LNCAP (cell line): ENCODE measurements around the gene COX4I2.

Experiments used
- TF ChIP-seq, protein P1 (sequence below): fragments of 450-650 bp; IDR thresholded peaks from 2 replicates; pipeline ENCODE4 v1.5.1; 2017; ENCODE audit warnings: mild to moderate bottlenecking

Gene COX4I2

DNA sequence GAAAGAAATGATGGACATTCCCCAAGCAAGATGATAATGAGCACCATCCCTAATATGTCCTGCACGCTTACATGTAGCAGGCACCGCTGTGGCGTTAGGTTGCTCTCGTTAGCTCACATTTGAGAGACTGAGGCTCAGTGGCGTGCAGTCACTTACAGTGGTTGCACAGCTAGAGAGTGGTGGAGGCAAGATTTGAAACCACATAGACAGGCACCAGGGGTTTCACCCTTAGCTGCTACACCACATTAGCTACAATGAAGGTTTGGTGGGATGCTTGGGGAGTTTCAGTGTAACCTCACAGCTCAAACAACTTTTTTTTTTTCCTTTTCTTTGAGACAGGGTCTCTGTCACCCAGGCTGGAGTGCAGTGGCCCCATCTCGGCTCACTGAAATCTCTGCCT is 3.7 kb downstream of the COX4I2 start:
- TF ChIP-seq, protein P1, sequence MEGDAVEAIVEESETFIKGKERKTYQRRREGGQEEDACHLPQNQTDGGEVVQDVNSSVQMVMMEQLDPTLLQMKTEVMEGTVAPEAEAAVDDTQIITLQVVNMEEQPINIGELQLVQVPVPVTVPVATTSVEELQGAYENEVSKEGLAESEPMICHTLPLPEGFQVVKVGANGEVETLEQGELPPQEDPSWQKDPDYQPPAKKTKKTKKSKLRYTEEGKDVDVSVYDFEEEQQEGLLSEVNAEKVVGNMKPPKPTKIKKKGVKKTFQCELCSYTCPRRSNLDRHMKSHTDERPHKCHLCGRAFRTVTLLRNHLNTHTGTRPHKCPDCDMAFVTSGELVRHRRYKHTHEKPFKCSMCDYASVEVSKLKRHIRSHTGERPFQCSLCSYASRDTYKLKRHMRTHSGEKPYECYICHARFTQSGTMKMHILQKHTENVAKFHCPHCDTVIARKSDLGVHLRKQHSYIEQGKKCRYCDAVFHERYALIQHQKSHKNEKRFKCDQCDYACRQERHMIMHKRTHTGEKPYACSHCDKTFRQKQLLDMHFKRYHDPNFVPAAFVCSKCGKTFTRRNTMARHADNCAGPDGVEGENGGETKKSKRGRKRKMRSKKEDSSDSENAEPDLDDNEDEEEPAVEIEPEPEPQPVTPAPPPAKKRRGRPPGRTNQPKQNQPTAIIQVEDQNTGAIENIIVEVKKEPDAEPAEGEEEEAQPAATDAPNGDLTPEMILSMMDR, result no peak

DNA sequence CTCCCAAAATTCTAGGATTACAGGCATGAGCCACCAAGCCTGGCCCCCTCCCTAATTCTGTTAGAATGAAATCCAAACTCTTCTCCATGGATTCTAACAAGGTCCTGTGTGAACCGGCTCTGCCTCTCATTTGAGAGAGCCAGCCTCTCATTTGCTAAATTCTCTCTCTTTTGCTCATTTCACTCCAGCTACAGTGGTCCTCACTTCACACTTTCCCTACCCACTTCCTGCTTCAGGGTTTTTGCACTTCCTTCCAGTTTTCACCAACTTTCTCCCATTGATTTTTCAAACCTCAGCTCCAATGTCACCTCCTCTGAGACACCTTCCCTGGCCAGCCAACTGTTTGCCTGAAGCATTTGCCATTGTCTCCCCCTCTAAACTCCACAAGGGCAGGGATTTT is 5.1 kb downstream of the COX4I2 start:
- TF ChIP-seq, protein P1, result no peak

DNA sequence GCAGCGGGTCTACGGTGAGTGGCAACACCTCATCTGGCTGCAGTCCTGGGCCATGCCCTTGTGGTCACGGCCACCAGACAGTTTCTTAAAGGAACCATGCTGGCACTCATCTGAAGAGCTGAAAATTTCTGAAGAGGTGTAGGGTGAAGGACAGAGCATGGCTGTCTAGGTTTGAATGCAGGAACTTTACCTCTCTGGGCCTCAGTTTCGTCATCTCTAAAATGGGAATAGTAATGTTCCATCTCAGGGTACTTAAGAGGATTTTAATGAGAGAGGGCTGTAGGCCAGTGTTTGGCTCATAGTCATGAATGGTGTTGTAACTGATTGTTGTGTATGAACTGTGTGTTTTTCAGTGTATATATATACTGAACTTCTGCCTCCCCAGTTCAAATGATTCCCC is 5.8 kb downstream of the COX4I2 start:
- TF ChIP-seq, protein P1, result no peak

DNA sequence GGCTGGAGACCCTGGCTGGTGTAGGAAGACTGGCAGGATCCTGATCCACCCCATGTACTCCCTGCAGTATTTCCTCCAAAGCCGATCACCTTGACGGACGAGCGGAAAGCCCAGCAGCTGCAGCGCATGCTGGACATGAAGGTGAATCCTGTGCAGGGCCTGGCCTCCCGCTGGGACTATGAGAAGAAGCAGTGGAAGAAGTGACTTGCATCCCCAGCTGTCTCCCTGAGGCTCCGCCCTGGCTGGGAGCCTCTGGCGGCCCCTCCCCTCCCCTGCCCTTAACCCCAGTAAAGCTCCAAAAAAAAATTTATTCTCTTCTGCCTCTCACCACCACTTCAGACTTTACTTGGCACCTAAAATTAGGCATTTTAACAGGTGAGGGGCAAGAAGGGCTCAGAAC is 7.0 kb downstream of the COX4I2 start:
- TF ChIP-seq, protein P1, result no peak

DNA sequence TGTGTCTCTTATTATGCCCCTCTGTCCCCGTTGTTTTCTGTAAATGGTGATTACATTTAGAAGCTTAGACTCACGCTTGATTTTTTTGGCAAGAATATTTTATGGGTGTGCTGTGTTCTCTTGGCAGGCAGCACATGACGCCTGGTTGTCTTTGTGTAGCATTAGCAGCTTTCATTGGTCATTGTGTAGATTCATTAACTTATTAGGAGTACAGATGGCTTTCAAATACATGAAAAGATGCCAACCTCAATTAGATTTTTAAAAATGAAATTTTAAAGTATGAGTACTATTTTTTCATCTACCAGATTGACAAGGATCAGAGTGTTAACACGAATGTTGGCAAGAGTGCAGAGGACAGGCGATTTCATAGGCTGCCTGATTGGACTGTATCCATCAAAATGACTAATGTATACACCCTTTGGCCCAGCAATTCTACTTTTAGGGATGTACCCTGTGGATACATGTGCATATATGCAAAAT is 15.2 kb downstream of the COX4I2 start:
- TF ChIP-seq, protein P1, result no peak

DNA sequence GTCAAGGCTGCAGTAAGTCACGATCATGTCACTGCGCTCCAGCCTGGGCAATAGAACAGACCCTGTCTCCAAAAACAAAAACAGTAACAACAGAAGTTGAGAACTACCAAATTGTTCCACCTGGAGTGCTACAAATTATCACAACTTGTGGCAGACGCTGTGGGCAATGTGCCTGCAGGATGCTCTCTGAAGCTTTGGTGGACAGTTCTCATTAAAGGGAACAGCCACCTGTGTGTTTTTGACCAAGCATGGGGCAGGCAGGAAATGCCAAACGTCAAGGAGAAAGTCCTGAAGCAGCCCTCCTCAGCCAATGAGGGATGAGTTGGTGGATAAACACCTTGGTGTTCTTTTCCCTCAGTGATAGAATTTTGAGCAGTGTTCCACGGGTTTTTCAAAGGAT is 15.8 kb downstream of the COX4I2 start:
- TF ChIP-seq, protein P1, result no peak

DNA sequence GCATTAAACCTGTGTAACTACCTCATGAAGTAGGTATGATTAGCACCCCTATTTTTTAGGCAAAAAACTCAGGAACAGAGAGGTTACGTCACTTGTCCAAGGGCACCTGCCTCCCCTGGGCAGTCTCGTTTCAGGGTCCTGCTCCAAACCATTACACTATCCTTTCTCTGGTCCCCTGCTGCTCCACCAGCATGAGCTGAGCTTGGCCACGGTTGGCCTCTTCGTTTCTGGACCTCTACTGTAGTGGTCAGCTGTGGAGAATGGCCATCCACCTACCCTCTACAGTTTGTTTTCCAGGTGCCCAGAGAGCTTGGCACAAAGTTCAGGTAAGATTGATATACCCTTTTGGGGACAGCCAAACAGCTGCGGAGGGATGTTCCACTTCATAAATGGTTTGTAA is 16.8 kb downstream of the COX4I2 start:
- TF ChIP-seq, protein P1, result no peak
